Activated naive CD4-positive, alpha-beta T cell treated with Interleukin-2 at 50 U/mL for 16 hours (primary cell): ENCODE measurements around the gene HYCC1.

Experiments used
- DNase-seq: peaks from one replicate; pipeline ENCODE4 v3.0.0-alpha.2; 2020

Gene HYCC1

GRCh38 chr7:23016345-23017253, 2.7 kb upstream of the HYCC1 start:
- no peak for DNase-seq

GRCh38 chr7:23014681-23015080, 751 bp upstream of the HYCC1 start:
- DNase-seq = no peak

- DNase-seq = peak; percentile 10
Measured at GRCh38 chr7:23012908-23013714, 819 bp downstream of the HYCC1 start.

- no peak for DNase-seq
Measured at GRCh38 chr7:23012186-23012585, 1.7 kb downstream of the HYCC1 start.

GRCh38 chr7:23011222-23011924, 2.6 kb downstream of the HYCC1 start:
- no peak for DNase-seq

GRCh38 chr7:23009303-23009702, 4.6 kb downstream of the HYCC1 start:
- DNase-seq = no peak

- no peak for DNase-seq
Measured at GRCh38 chr7:23004247-23004520, 9.7 kb downstream of the HYCC1 start.

- no peak for DNase-seq
Measured at GRCh38 chr7:23003505-23004246, 10.3 kb downstream of the HYCC1 start.

- no peak for DNase-seq
Measured at GRCh38 chr7:23002698-23003097, 11.2 kb downstream of the HYCC1 start.

GRCh38 chr7:23001610-23002009, 12.3 kb downstream of the HYCC1 start:
- DNase-seq = no peak

GRCh38 chr7:23000597-23001360, 13.2 kb downstream of the HYCC1 start:
- no peak for DNase-seq

GRCh38 chr7:22998519-22998896, 15.4 kb downstream of the HYCC1 start:
- DNase-seq = no peak

GRCh38 chr7:22997871-22998518, 15.9 kb downstream of the HYCC1 start:
- DNase-seq = no peak

GRCh38 chr7:22996470-22996869, 17.5 kb downstream of the HYCC1 start:
- DNase-seq = no peak

- no peak for DNase-seq
Measured at GRCh38 chr7:22995011-22995410, 18.9 kb downstream of the HYCC1 start.

- DNase-seq = peak; percentile 19
Measured at GRCh38 chr7:22992874-22993840, 20.8 kb downstream of the HYCC1 start.

GRCh38 chr7:22990588-22990949, 23.4 kb downstream of the HYCC1 start:
- no peak for DNase-seq

GRCh38 chr7:22989643-22990587, 24.0 kb downstream of the HYCC1 start:
- no peak for DNase-seq

GRCh38 chr7:22985436-22985835, 28.5 kb downstream of the HYCC1 start:
- DNase-seq = no peak
